ENCODE measurements around the gene TMCO4.

TMCO4 gene

GRCh38 chr1:19749685-19750084, 50.0 kb downstream of the TMCO4 start:
- no peak for DNase-seq (ENCODE audit: low read depth in 2 of 2)

DNA sequence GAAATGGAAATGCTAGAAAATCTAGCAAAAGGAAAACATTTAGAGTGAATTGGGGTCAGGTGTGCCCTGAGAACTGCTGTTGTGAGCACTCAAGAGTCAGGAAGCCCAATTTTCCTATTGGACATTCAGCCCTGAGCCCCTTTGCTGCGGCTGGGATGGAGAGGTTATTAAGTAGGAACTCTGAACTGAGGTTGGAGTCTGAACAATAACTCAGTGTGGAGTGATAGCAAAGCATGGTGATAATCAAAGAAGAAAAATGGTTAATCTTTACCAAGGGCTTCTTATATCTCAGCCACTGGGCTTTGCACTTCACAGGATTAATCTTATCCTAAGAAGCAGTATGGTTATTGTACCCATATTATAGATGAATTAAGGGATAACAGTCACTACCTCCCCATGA, 52.0 kb downstream of the TMCO4 start:
- no peak for DNase-seq (ENCODE audit: low read depth in 2 of 2)

DNA sequence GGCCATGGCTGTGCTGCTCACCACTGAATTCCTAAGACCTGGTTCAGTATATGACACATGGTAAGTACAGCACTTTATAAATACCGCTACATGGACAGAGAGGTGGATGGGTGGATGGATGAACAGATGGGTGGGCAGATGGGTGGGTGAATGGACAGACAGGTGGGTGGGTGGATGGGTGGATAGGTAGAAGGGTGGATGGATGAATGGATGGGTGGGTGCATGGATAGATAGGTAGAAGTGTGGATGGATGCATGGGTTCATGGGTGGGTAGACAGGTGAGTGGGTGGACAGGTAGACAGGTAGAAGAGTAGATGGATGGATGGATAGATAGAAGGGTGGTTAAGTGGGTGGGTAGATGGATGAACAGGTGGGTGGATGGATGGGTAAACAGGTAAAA, 54.8 kb downstream of the TMCO4 start:
- no peak for DNase-seq (ENCODE audit: low read depth in 2 of 2)

GRCh38 chr1:19744335-19744743, 55.4 kb downstream of the TMCO4 start:
- DNase-seq (ENCODE audit: low read depth in 2 of 2), result no peak

- no peak for DNase-seq (ENCODE audit: low read depth in 2 of 2)
Observed at GRCh38 chr1:19743793-19744192, 55.9 kb downstream of the TMCO4 start.

- DNase-seq (ENCODE audit: low read depth in 2 of 2), result no peak
Observed at GRCh38 chr1:19743180-19743579, 56.5 kb downstream of the TMCO4 start.

GRCh38 chr1:19739628-19740027, 60.1 kb downstream of the TMCO4 start:
- no peak for DNase-seq (ENCODE audit: low read depth in 2 of 2)

GRCh38 chr1:19738669-19739068, 61.0 kb downstream of the TMCO4 start:
- DNase-seq (ENCODE audit: low read depth in 2 of 2), result no peak

DNA sequence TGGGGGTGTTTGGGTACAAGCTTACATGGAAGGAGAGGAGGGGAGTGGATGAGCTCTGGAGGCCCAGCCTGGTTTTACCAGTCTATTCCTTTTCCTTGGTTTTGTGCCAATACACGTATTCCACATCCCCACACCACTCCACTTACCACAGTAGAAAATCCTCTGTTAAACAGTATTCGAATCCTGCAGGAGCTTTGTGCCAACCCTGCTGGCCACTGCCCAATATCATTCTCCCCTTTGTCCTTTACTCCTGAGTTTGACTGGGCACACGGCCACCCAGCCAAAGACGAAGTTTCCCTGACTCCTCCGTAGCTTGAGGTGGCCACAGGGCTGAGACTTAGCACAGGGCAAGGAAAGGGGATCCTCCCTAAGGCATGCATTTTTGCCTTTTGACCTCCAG, 61.6 kb downstream of the TMCO4 start:
- no peak for DNase-seq (ENCODE audit: low read depth in 2 of 2)

- no peak for DNase-seq (ENCODE audit: low read depth in 2 of 2)
Observed at GRCh38 chr1:19737104-19737825, 62.5 kb downstream of the TMCO4 start.

DNA sequence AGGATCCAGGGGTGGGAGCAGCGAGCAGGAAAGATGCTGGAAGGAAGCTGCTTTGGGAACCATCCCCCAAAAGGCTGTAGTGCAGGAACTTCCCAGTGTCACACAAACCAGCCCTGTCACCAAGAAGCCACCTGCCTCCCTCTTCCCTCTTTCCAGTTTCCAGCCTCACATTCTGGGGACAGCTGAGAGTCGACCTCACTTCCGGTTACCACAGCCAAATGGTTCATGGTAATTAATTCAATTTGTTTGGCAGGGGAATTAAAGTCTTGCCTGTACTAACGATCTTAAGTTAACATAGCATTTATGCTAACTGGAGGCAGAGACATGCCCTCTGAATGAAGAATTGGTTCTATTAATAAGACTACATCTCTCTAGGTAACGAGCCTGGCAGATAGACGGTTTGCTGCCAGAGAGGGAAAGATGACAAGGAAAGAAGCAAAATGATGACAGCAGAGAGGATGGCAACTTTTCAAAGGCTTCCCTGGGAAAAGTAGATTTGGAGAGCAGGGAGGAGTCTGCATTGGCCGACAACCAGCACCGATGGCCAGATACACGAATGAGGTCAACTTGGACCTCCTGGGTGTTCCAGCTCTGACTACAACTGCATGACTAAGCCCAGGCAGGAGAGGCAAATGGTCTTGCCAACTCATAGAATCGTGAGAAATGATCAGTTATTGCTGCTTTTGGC, 64.1 kb downstream of the TMCO4 start:
- DNase-seq (ENCODE audit: low read depth in 2 of 2), result no peak

- no peak for DNase-seq (ENCODE audit: low read depth in 2 of 2)
Observed at GRCh38 chr1:19734472-19734999, 65.2 kb downstream of the TMCO4 start.

- DNase-seq (ENCODE audit: low read depth in 2 of 2), result no peak
Observed at GRCh38 chr1:19734056-19734455, 65.7 kb downstream of the TMCO4 start.

- DNase-seq (ENCODE audit: low read depth in 2 of 2), result no peak
Observed at GRCh38 chr1:19733615-19734014, 66.1 kb downstream of the TMCO4 start.

GRCh38 chr1:19731311-19731821, 68.3 kb downstream of the TMCO4 start:
- no peak for DNase-seq (ENCODE audit: low read depth in 2 of 2)

DNA sequence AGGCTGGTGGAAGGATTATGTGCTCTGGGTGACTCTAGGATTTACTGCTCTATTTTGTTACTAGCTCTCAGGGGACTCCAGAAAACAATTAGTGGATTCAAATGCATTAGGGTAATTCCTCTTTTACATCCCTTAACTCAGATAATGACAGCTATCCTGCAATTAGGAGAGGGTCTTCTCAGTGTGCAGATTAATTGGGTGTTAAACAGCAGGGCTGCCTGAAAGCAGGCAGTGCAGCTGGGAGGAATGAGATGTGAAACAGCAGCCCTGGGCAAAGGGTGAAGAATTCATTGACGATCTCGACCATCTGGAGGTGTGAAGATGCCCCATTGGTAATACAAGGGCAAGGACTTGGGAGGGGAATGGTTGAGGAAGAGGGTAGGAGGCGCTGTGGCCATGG, 68.9 kb downstream of the TMCO4 start:
- no peak for DNase-seq (ENCODE audit: low read depth in 2 of 2)

- DNase-seq (ENCODE audit: low read depth in 2 of 2), result no peak
Observed at GRCh38 chr1:19730232-19730631, 69.5 kb downstream of the TMCO4 start.

GRCh38 chr1:19728413-19729145, 71.1 kb downstream of the TMCO4 start:
- DNase-seq (ENCODE audit: low read depth in 2 of 2), result no peak

DNA sequence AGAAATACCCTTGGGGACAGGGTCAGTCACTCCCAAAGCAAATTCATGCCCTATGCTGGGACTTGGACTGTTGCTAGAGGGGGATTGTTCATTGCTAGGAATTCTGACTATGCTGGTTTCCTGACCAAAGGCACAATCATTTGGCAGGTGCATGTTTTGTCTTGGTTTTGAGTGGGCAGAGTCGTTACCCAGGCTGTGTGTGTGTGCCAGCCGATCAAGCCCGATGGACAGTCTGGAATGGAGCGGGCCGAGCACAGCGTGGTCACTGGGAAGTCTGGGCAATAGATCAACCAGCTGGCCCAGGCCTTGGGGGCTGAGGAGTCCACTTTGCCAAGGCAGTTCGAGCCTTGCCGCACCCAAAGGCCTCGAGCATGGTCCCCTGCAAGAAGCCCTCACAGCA, 74.1 kb downstream of the TMCO4 start:
- DNase-seq (ENCODE audit: low read depth in 2 of 2), result no peak

DNA sequence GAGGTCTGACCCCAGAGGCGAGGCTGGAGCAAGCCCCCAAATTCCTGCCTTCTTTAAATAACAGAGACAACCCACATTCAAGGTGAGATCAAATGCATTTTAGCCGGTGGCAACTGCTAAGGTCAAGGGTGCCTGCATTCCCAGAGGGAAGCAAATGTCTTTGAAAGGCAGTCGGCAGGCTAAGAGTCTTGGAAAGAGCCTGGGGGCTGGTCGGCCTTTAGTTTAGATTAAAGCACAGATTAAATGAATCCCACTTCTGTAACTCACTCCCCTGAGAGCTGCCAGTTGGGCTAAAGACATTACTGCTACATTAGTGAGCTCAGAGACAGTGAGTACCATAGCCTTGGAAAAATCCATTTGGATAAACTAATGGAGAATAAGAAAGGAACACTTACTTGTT, 75.8 kb downstream of the TMCO4 start:
- no peak for DNase-seq (ENCODE audit: low read depth in 2 of 2)

GRCh38 chr1:19720973-19721372, 78.7 kb downstream of the TMCO4 start:
- no peak for DNase-seq (ENCODE audit: low read depth in 2 of 2)

GRCh38 chr1:19720174-19720573, 79.5 kb downstream of the TMCO4 start:
- no peak for DNase-seq (ENCODE audit: low read depth in 2 of 2)

All from stimulated activated CD4-positive, alpha-beta T cell treated with anti-CD3 and anti-CD28 coated beads, Interleukin-1b, Interleukin-23, amount 100 ng/mL, for 4 hours (primary cell).